GM21526 (cell line): ENCODE results near the gene BMI1.

Experiments
- ATAC-seq: cut with Tn5 transposase; IDR thresholded peaks from one replicate; pipeline ENCODE4 v1.9.1; 2021; ENCODE audit warnings: moderate library complexity; ENCODE audit not compliant: unreplicated experiment, low FRiP score

BMI1 gene

DNA sequence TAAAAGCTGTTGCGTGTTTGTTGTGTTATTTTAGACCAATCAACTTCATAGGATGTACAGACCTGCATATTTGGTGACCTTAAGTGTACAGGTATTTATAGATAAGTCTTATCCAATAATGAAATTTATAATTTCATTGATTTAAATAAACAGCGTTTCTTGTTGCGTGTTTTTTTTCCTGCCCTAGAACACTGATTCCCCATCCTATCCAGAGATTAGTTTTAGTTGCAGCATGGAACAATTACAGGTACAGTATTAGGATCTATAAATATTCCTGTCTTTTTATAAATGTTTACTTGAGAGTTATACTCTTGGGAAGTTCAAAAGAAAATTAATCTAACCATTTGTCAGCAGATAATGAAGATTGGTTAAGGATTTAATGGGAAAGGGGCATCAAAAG lies 2.1 kb upstream of the BMI1 start:
- ATAC-seq = no peak

- no peak for ATAC-seq
These were observed 1.3 kb upstream of the BMI1 start for GRCh38 chr10:22319547-22319979.

GRCh38 chr10:22319980-22320558 lies 830 bp upstream of the BMI1 start:
- no peak for ATAC-seq

GRCh38 chr10:22321156-22321923 lies 441 bp downstream of the BMI1 start:
- ATAC-seq = peak; percentile 26

- no peak for ATAC-seq
These were observed 1.2 kb downstream of the BMI1 start for GRCh38 chr10:22321924-22322640.

- no peak for ATAC-seq
These were observed 1.8 kb downstream of the BMI1 start for GRCh38 chr10:22322641-22323160.

- ATAC-seq = no peak
These were observed 2.8 kb downstream of the BMI1 start for GRCh38 chr10:22323538-22324305.

- no peak for ATAC-seq
These were observed 3.5 kb downstream of the BMI1 start for GRCh38 chr10:22324413-22324812.

- no peak for ATAC-seq
These were observed 4.0 kb downstream of the BMI1 start for GRCh38 chr10:22324893-22325271.

DNA sequence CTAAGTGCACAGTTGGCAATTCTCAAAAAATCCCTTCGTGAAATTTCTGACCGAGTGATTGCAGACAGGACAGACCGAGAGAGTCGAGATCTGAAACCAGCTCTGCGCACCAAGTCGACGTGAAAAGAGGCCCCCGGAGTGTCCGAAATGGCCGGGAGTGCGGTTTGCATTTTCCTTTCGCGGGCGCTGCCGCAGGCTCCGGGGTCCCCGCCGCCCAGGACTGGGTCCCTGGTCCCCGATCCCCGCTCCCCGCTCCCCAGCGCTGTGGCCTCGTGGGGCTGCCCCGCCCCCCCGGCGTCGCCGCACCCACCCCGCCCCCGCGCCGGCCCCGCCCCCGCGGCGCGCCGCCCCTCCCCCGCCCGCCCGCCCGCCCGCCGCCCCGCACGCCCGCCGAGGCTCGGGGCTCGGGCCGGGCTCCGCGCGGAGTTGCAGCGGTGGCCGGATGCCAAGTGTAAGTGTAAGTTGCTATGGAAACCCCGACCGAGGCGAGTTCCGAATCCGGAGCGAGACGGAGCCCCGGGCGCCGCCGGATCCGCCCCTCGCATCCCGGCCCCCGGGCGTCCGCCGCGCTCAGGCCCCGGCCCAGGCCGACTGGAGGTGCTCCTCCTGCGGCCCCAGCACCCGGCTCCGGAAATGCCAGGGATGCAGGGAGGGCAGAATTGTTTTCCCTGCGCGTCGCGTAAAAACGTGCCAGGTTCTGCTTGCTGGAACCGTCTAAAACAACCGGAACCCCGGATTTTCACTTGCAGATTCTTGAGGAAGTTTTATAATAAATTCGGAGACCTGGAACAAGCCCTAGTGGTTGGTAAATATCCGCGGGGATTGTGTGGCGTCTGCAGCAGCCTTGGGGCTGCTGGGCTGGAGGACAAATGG lies 4.6 kb downstream of the BMI1 start:
- peak; percentile 49 for ATAC-seq

DNA sequence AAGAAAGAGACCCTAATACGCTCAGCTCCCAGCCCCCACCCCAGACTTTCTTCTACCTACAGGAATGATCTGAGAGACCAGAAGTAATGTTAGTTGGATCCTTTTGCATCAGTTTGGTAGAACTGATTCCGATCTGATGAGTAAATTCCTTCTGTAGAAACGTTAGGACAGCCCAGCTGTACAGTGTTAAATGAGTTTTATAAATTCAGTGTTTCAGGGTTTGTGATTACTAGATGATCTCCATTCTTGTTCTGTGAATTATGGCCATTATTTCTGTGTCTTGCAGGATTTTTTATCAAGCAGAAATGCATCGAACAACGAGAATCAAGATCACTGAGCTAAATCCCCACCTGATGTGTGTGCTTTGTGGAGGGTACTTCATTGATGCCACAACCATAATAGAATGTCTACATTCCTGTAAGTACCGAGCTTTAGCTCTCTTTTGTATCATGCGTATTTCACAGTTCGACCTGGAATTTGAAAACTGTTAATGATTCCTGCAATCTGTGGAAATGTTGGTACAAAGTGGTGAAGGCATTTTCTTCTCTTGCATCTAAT lies 5.3 kb downstream of the BMI1 start:
- ATAC-seq = no peak

GRCh38 chr10:22329150-22329549 lies 8.3 kb downstream of the BMI1 start:
- ATAC-seq = no peak

DNA sequence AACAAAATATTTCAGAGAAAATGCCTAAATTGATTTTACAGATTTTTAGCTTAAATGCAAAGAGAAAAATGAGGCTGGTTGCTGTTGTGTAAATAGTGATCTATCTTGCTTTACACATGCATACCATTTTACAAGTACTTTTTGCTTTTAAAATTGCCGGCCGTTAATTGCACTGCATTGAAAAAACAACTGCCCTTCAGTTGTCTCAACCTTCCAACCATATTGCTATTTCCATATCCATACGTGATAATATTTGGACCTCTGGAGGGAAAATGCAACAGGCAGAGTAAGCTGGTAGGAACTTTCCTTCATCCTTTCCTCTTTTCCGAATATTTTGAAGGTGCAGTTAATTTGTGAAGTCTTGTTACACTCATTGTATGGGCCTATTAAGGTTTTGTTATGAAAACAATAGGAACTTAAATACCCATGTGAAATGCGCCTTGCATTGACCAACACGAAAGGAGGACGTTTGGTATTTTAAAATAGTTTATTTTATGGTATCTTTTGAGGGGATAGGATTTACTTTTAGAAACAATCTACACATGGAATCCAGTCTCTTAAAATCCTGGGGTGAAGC lies 11.3 kb downstream of the BMI1 start:
- ATAC-seq = no peak

GRCh38 chr10:22333167-22333974 lies 12.5 kb downstream of the BMI1 start:
- no peak for ATAC-seq

- no peak for ATAC-seq
These were observed 13.0 kb downstream of the BMI1 start for GRCh38 chr10:22333975-22334282.

DNA sequence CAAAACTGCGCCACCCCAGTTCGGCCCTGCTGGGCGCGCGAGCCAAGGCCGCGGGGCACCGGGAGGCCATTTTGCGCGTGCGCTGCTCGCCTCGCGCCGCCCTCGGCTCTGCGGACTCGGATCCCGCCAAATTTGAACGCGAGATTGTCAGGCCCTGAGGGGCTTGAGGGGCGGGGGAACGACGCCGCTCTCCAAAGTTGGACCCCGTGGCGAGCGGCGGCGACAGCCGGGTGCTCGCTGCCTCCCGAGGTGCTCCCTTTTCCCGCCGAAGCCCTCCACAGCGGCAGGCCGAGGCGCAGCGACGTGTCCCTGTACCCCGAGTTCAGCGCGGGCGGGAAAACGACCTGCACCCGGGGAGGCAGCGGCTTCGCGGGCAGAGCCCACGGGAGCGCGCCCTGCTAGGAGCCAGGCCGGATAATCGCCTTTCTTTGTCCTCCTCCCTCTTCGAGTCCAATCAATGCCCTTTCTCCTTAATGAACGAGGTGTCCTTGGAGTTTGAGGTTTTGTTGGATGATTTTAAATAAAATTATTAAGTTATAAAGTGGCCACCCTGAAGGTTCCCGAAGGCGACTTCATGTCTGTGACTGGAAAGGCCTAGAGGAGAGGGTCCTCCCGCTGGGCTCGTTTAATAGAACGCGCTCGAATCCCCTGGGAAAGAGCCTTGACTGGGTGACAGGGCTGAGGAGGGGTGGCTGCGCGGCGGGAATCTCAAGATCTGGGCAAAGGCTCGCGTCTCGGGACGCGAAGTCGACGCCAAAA lies 13.7 kb downstream of the BMI1 start:
- no peak for ATAC-seq

- ATAC-seq = peak; percentile 61
These were observed 14.5 kb downstream of the BMI1 start for GRCh38 chr10:22335173-22335933.
